ENCODE results near the gene ALKBH8. TPM values are rescaled to one million over a fixed set of nuclear protein-coding genes. Genes with fewer than 3 reads are reported as not detected.

ALKBH8 gene
- polyA plus RNA-seq, 1 donor (not counting 4 experiments of a cell fraction or from before 2014, with no cell fraction given) = 8.0 TPM

GRCh38 chr11:107453594-107454286, 111.8 kb downstream of the ALKBH8 start:
- H3K4me2 ChIP-seq (ENCODE audit: control insufficient read depth, extremely low read depth, insufficient read depth, low read depth, low read length) = no peak overlapping the region
- peaks cover 24% of the 10 kb centered on the region for H3K79me2 ChIP-seq (ENCODE audit: control insufficient read depth, insufficient read depth, low read length)
- no peak overlapping the region for H3K27ac ChIP-seq (ENCODE audit: control insufficient read depth, insufficient read depth, low read length)
- H3K9me1 ChIP-seq (ENCODE audit: control insufficient read depth, extremely low read depth, insufficient read depth, low read length) = no peaks in the 10 kb centered on the region
- peaks cover 5 to 8% of the 10 kb centered on the region in 2 experiments for H3K36me3 ChIP-seq (ENCODE audit: control insufficient read depth in 2 of 2, extremely low read depth in 1 of 2, insufficient read depth in 2 of 2, low read length in 2 of 2)
- FAIRE-seq (no peak), DNase-seq (ENCODE audit: low read depth, low spot score) (no peak)
- H3K9me3 ChIP-seq (ENCODE audit: control insufficient read depth, low read depth, low read length) = no peaks in the 10 kb centered on the region
- no peak overlapping the region for H3K9ac ChIP-seq (ENCODE audit: control insufficient read depth, extremely low read depth, insufficient read depth, low read length)
- H3K27me3 ChIP-seq (ENCODE audit: control insufficient read depth, extremely low read depth, insufficient read depth, low read length) = no peaks in the 10 kb centered on the region
- H3K4me1 ChIP-seq (ENCODE audit: control insufficient read depth, extremely low read depth, insufficient read depth, low read length) = peaks cover 3% of the 10 kb centered on the region
- no peak overlapping the region for H3K4me3 ChIP-seq (ENCODE audit: control insufficient read depth in 2 of 3, extremely low read depth in 1 of 3, insufficient read depth in 2 of 3, low read depth in 1 of 3, low read length in 3 of 3)
- no peak overlapping the region for H2AFZ ChIP-seq (ENCODE audit: control insufficient read depth, low read length)
- H4K20me1 ChIP-seq (ENCODE audit: control insufficient read depth, extremely low read depth, insufficient read depth, low read length) = no peaks in the 10 kb centered on the region
- TF ChIP-seq, protein P1, sequence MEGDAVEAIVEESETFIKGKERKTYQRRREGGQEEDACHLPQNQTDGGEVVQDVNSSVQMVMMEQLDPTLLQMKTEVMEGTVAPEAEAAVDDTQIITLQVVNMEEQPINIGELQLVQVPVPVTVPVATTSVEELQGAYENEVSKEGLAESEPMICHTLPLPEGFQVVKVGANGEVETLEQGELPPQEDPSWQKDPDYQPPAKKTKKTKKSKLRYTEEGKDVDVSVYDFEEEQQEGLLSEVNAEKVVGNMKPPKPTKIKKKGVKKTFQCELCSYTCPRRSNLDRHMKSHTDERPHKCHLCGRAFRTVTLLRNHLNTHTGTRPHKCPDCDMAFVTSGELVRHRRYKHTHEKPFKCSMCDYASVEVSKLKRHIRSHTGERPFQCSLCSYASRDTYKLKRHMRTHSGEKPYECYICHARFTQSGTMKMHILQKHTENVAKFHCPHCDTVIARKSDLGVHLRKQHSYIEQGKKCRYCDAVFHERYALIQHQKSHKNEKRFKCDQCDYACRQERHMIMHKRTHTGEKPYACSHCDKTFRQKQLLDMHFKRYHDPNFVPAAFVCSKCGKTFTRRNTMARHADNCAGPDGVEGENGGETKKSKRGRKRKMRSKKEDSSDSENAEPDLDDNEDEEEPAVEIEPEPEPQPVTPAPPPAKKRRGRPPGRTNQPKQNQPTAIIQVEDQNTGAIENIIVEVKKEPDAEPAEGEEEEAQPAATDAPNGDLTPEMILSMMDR (optimal IDR thresholded peaks at IDR 0.05 in 1 of 3, IDR thresholded peaks at IDR 0.05 in 1 of 3, conservative IDR thresholded peaks at IDR 0.05 in 1 of 3; ENCODE audit: extremely low read depth in 1 of 3, insufficient read depth in 2 of 3, low read length in 3 of 3) = no peak
- TF ChIP-seq EZH2 (IDR thresholded peaks at IDR 0.05; ENCODE audit: low read length) = no peak
- dilution Hi-C loops (cut with MboI; ENCODE audit: extremely low pct_ligation_motif_present, low sequenced_read_pairs) = no loop called here

Other genes starting within 250 kb of the ALKBH8 start
- gene CWF19L2, start 107.9 kb downstream of the ALKBH8 start, polyA plus RNA-seq = 3.5 to 6.2 TPM (median 3.5 TPM) in 3 replicates
- 0.15 to 0.63 TPM (median 0.51 TPM) in 3 replicates for gene ELMOD1, start 25.4 kb upstream of the ALKBH8 start, polyA plus RNA-seq
- gene SLN, start 146.3 kb upstream of the ALKBH8 start, polyA plus RNA-seq = 0.09 to 0.12 TPM in 2 of 3 replicates, not detected in the other

Data from keratinocyte (primary cell).